DOHH2 (cell line): ENCODE results near the gene TSTD1.

Source experiments
- EZH2phosphoT487 ChIP-seq: fragments of 200-600 bp; sonication (generic); IDR thresholded peaks from 2 replicates; pipeline ENCODE4 v1.6.1; 2017; ENCODE audit warnings: borderline replicate concordance, mild to moderate bottlenecking, antibody characterized with exemption, low read length, moderate library complexity, mixed read lengths
- TF ChIP-seq, protein P1 (sequence below): fragments of 200-600 bp; sonication (generic); IDR thresholded peaks from one replicate; pipeline ENCODE4 v1.5.1; 2014; ENCODE audit warnings: antibody characterized with exemption, mild to moderate bottlenecking, low read depth, low read length; ENCODE audit not compliant: poor library complexity, severe bottlenecking

DNA sequence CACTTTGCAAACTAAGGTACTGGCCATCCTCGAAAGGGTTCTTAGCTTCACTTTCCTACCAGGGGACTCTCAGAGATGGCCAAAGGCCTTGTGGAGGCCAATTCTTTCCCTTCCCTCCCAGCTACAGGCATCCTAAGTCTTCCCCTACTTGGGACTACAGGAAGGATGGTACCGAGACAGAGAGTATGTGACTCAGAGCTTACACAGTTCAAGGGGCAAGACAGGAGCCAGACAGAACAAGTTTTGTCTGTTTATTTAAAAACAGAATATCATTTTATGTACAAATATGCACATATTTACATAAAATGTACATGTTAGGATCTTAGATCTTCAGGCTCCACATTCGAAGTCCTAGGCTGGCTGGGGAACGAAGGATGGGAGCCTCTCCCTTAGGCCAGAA, 32.0 kb upstream of the TSTD1 start:
- TF ChIP-seq, protein P1, sequence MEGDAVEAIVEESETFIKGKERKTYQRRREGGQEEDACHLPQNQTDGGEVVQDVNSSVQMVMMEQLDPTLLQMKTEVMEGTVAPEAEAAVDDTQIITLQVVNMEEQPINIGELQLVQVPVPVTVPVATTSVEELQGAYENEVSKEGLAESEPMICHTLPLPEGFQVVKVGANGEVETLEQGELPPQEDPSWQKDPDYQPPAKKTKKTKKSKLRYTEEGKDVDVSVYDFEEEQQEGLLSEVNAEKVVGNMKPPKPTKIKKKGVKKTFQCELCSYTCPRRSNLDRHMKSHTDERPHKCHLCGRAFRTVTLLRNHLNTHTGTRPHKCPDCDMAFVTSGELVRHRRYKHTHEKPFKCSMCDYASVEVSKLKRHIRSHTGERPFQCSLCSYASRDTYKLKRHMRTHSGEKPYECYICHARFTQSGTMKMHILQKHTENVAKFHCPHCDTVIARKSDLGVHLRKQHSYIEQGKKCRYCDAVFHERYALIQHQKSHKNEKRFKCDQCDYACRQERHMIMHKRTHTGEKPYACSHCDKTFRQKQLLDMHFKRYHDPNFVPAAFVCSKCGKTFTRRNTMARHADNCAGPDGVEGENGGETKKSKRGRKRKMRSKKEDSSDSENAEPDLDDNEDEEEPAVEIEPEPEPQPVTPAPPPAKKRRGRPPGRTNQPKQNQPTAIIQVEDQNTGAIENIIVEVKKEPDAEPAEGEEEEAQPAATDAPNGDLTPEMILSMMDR = no peak
- TF ChIP-seq EZH2phosphoT487 = no peak
